DND-41 (cell line): ENCODE data around the gene LTB4R2.

Experiments used
- EZH2 ChIP-seq: IDR thresholded peaks from 3 replicates; pipeline ENCODE4 v1.6.1; 2012; ENCODE audit warnings: borderline replicate concordance, low read depth, mild to moderate bottlenecking, moderate library complexity, low read length, inconsistent platforms; ENCODE audit not compliant: severe bottlenecking
- TF ChIP-seq, protein P1 (sequence below): IDR thresholded peaks from 2 replicates; pipeline ENCODE4 v1.5.1; 2012; ENCODE audit warnings: borderline replicate concordance, low read length, moderate library complexity, mild to moderate bottlenecking; ENCODE audit not compliant: poor library complexity, severe bottlenecking; ENCODE audit errors: extremely low read depth

DNA sequence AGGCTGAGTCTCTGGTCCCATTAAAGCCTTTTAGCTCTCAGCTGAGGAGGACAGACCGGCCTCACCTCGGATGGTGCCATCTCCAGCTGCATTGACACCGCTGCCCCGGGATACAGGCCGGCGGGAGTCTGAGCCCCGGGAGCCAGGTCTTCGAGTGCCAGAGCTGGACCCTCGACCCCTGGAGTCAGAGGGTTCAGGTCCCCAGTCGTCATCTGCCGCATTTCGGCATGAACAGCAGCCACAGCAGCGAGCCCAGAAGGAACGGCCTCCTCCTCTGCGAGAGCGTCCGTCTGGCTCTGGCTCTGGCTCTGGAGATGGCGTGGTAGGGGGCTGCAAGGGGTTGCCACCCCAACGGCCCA lies 48.0 kb upstream of the LTB4R2 start:
- no peak for TF ChIP-seq EZH2
- TF ChIP-seq, protein P1, sequence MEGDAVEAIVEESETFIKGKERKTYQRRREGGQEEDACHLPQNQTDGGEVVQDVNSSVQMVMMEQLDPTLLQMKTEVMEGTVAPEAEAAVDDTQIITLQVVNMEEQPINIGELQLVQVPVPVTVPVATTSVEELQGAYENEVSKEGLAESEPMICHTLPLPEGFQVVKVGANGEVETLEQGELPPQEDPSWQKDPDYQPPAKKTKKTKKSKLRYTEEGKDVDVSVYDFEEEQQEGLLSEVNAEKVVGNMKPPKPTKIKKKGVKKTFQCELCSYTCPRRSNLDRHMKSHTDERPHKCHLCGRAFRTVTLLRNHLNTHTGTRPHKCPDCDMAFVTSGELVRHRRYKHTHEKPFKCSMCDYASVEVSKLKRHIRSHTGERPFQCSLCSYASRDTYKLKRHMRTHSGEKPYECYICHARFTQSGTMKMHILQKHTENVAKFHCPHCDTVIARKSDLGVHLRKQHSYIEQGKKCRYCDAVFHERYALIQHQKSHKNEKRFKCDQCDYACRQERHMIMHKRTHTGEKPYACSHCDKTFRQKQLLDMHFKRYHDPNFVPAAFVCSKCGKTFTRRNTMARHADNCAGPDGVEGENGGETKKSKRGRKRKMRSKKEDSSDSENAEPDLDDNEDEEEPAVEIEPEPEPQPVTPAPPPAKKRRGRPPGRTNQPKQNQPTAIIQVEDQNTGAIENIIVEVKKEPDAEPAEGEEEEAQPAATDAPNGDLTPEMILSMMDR: no peak
